Neutrophil (primary cell): Measurements from ENCODE around the gene EXOSC7.

Experiments used
- H3K27ac ChIP-seq: fragments of 200-600 bp; sonication (generic); 2 replicates; pipeline ENCODE4 v1.5.1; 2016; ENCODE audit warnings: mild to moderate bottlenecking, moderate library complexity
- H3K27me3 ChIP-seq: fragments of 200-600 bp; sonication (generic); 2 replicates; pipeline ENCODE4 v1.6.0; 2016; ENCODE audit warnings: mild to moderate bottlenecking
- H3K36me3 ChIP-seq: fragments of 200-600 bp; sonication (generic); 2 replicates; pipeline ENCODE4 v1.5.1; 2017
- H3K4me1 ChIP-seq, 2 experiments: fragments of 200-600 bp in 1 of 2; sonication (generic) in 1 of 2; 1 replicate in 1 of 2; 2 replicates in 1 of 2; pipeline versions ENCODE4 v1.5.1 to v1.6.1; 2013 to 2016; ENCODE audit warnings: low read depth in 1 of 2, low read length in 1 of 2, mild to moderate bottlenecking in 1 of 2, moderate library complexity in 1 of 2; ENCODE audit not compliant: control insufficient read depth in 1 of 2, insufficient read depth in 1 of 2
- H3K4me3 ChIP-seq, 2 experiments: fragments of 200-600 bp in 1 of 2; sonication (generic) in 1 of 2; 1 replicate in 1 of 2; 2 replicates in 1 of 2; pipeline ENCODE4 v1.5.1; 2013 to 2016; ENCODE audit warnings: low read depth in 1 of 2, low read length in 1 of 2, mild to moderate bottlenecking in 1 of 2, moderate library complexity in 1 of 2
- H3K9me3 ChIP-seq: fragments of 200-600 bp; sonication (generic); 2 replicates; pipeline ENCODE4 v1.5.1; 2016
- CTCF ChIP-seq: fragments of 200-600 bp; sonication (generic); IDR thresholded peaks from 2 replicates; pipeline ENCODE4 v1.5.1; 2016; ENCODE audit warnings: antibody characterized with exemption

EXOSC7 gene

GRCh38 chr3:44955917-44956316 is 20.1 kb upstream of the EXOSC7 start:
- Histone ChIP-seq H3K36me3 (peaks cover 25% of the 10 kb centered on the region), H3K27ac (peak overlapping the region; percentile 93), H3K4me3 (no peak overlapping the region), H3K4me1 (peaks cover 62 to 63% of the 10 kb centered on the region in 2 experiments), H3K9me3 (no peaks in the 10 kb centered on the region), H3K27me3 (no peaks in the 10 kb centered on the region)
- no peak for TF ChIP-seq CTCF

DNA sequence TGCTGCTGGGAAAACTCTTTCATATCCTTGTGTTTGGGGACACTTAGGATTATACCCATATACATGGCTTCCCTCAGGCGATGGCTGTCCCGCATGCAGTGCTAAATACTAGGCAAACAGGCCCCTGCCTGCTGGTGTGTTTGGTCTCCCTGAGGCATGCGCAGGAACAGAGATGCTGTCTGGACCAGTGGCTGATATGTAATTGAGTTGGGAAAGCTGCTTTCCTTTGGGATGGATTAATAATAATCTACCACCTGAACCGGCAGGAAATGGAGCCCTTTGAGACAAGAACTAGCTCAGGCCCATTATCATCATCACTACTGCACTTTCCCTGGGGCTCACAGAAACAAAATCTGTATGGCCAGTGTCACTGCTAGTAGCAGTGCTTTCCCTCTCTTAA is 18.1 kb upstream of the EXOSC7 start:
- Histone ChIP-seq H3K9me3 (no peaks in the 10 kb centered on the region), H3K4me3 (no peak overlapping the region), H3K4me1 (peaks cover 75% of the 10 kb centered on the region in 2 experiments), H3K36me3 (peaks cover 25% of the 10 kb centered on the region), H3K27ac (no peak overlapping the region), H3K27me3 (no peaks in the 10 kb centered on the region)
- TF ChIP-seq CTCF, result no peak

- no peak overlapping the region for H3K27ac ChIP-seq
- no peaks in the 10 kb centered on the region for H3K27me3 ChIP-seq
- TF ChIP-seq CTCF, result no peak
These were observed 17.7 kb upstream of the EXOSC7 start for GRCh38 chr3:44958386-44958785.

DNA sequence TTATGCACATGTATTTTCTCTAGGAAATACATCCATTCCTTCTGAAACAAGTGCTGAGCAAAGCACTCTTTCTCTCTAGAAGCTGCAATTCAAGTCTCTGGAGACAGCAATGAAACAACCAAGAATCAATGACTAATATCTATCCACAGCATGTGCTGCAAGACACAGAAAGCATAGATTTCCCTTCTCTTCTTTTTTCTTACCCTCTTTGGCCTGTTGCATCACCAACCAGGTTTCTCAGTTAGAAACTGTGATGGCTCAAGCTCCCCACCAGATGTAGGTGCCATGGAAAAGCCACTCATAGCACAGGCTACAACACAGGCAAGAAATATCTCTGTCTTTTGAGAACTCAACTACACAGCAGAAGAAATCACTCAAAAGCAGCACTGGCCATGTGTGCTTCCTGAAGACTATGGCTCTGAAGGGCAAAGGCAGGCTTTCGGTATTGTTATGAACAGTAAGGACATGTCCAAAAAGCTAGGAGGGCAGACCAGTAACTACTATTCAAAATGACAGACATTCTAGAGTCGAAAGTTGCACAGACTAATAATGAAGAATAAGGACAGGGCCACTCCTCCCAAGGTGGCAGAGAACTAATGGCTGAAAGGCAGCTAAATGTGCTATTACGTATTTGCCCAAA is 15.5 kb upstream of the EXOSC7 start:
- peaks cover 25% of the 10 kb centered on the region for H3K36me3 ChIP-seq
- TF ChIP-seq CTCF, result no peak
- H3K4me3 ChIP-seq, result no peak overlapping the region
- no peaks in the 10 kb centered on the region for H3K27me3 ChIP-seq
- no peaks in the 10 kb centered on the region for H3K9me3 ChIP-seq
- H3K4me1 ChIP-seq, result peaks cover 76 to 77% of the 10 kb centered on the region in 2 experiments
- H3K27ac ChIP-seq, result peak overlapping the region; percentile 68

More at GRCh38 chr3:44958386-44958785, 17.7 kb upstream of the EXOSC7 start:
- Histone ChIP-seq H3K4me1 (peaks cover 75 to 77% of the 10 kb centered on the region in 2 experiments), H3K4me3 (no peak overlapping the region), H3K36me3 (peaks cover 25% of the 10 kb centered on the region), H3K9me3 (no peaks in the 10 kb centered on the region)

GRCh38 chr3:44961888-44962287 is 14.2 kb upstream of the EXOSC7 start:
- Histone ChIP-seq H3K36me3 (peaks cover 25% of the 10 kb centered on the region), H3K27ac (peak overlapping the region; percentile 60), H3K4me1 (peaks cover 77% of the 10 kb centered on the region in 2 experiments), H3K27me3 (no peaks in the 10 kb centered on the region), H3K4me3 (no peak overlapping the region), H3K9me3 (no peaks in the 10 kb centered on the region)
- TF ChIP-seq CTCF, result no peak
